ENCODE results near the gene TSR3. TPM values are rescaled to one million over a fixed set of nuclear protein-coding genes. Genes with fewer than 3 reads are reported as not detected.
"Not testable (repeated sequence)": the region's sequence is repeated elsewhere in the genome, so short reads cannot be mapped to it uniquely, and the experiment has no call there.

Gene TSR3
- polyA plus RNA-seq, 1 donor, result 49.3 TPM

- DNase-seq (ENCODE audit: low read depth), result no peak
Observed at GRCh38 chr16:1338855-1339675, 12.6 kb downstream of the TSR3 start.

- no peak for DNase-seq (ENCODE audit: low read depth)
Observed at GRCh38 chr16:1338119-1338730, 13.5 kb downstream of the TSR3 start.

GRCh38 chr16:1337486-1337885 lies 14.2 kb downstream of the TSR3 start:
- no peak for DNase-seq (ENCODE audit: low read depth)

- DNase-seq (ENCODE audit: low read depth), result no peak
Observed at GRCh38 chr16:1336619-1337018, 15.1 kb downstream of the TSR3 start.

- no peak for DNase-seq (ENCODE audit: low read depth)
Observed at GRCh38 chr16:1335996-1336395, 15.7 kb downstream of the TSR3 start.

- no peak for DNase-seq (ENCODE audit: low read depth)
Observed at GRCh38 chr16:1335211-1335971, 16.3 kb downstream of the TSR3 start.

- no peak for DNase-seq (ENCODE audit: low read depth)
Observed at GRCh38 chr16:1334739-1335138, 16.9 kb downstream of the TSR3 start.

GRCh38 chr16:1333854-1334700 lies 17.6 kb downstream of the TSR3 start:
- no peak for DNase-seq (ENCODE audit: low read depth)

GRCh38 chr16:1333149-1333812 lies 18.4 kb downstream of the TSR3 start, which contains the start of gene BAIAP3:
TSS of gene BAIAP3 (plus strand) at chr16:1333645. CDS start at chr16:1338550, 4,905 bp downstream.
- no peak for DNase-seq (ENCODE audit: low read depth)

GRCh38 chr16:1332618-1333148 lies 19.0 kb downstream of the TSR3 start:
- DNase-seq (ENCODE audit: low read depth), result no peak

GRCh38 chr16:1331712-1332617 lies 19.7 kb downstream of the TSR3 start:
- no peak for DNase-seq (ENCODE audit: low read depth)

GRCh38 chr16:1330931-1331711 lies 20.6 kb downstream of the TSR3 start:
- DNase-seq (ENCODE audit: low read depth), result no peak

GRCh38 chr16:1330260-1330914 lies 21.3 kb downstream of the TSR3 start:
- DNase-seq (ENCODE audit: low read depth), result no peak

- DNase-seq (ENCODE audit: low read depth), result not testable (repeated sequence)
Observed at GRCh38 chr16:1328961-1329360, 22.7 kb downstream of the TSR3 start.

GRCh38 chr16:1328136-1328535 lies 23.5 kb downstream of the TSR3 start:
- DNase-seq (ENCODE audit: low read depth), result not testable (repeated sequence)

GRCh38 chr16:1327619-1327947 lies 24.1 kb downstream of the TSR3 start:
- no peak for DNase-seq (ENCODE audit: low read depth)

- no peak for DNase-seq (ENCODE audit: low read depth)
Observed at GRCh38 chr16:1326946-1327618, 24.6 kb downstream of the TSR3 start.

GRCh38 chr16:1326391-1326790 lies 25.3 kb downstream of the TSR3 start:
- no peak for DNase-seq (ENCODE audit: low read depth)
